SK-N-SH (cell line): ENCODE results near the gene CHST11. TPM values are rescaled to one million over a fixed set of nuclear protein-coding genes. Genes with fewer than 3 reads are reported as not detected.

Source experiments
- CTCF ChIA-PET: fragments of 300-600, 350-600 bp; formaldehyde crosslinking; extraction: SDS; loops from one replicate; lab custom pipeline; 2021; lab: Yijun Ruan, JAX
- POLR2A ChIA-PET: fragments of 350-600 bp; sonication (Branson Sonifier 250); formaldehyde crosslinking; extraction: SDS; loops from one replicate; lab custom pipeline; 2020; ENCODE audit warnings: antibody characterized with exemption, inconsistent platforms; lab: Yijun Ruan, JAX
- DNase-seq: peaks from one replicate; pipeline ENCODE4 v3.0.0; 2012
- H2AFZ ChIP-seq: fragments of 200-600 bp; sonication (generic); 2 replicates; pipeline ENCODE4 v1.8.1; 2016; ENCODE audit warnings: antibody characterized with exemption, mild to moderate bottlenecking, low read depth
- H3F3A ChIP-seq: fragments of 200-600 bp; sonication (generic); replicated peaks from 2 replicates; pipeline ENCODE3; 2016; ENCODE audit warnings: antibody characterized with exemption, mild to moderate bottlenecking; ENCODE audit not compliant: insufficient read depth
- H3K27ac ChIP-seq, 2 experiments: fragments of 200-500 bp in 1 of 2; fragments of 200-600 bp in 1 of 2; sonication (Bioruptor generic) in 1 of 2; sonication (generic), shearing (Covaris generic) in 1 of 2; 2 replicates each; pipeline versions ENCODE4 v1.5.1 to v1.6.1; 2014 to 2016; ENCODE audit warnings: low read depth in 2 of 2, inconsistent platforms in 1 of 2, low read length in 1 of 2, mild to moderate bottlenecking in 1 of 2, mixed read lengths in 1 of 2
- H3K27me3 ChIP-seq: fragments of 200-600 bp; sonication (generic), shearing (Covaris generic); 2 replicates; pipeline ENCODE4 v1.6.1; 2016; ENCODE audit warnings: mixed run types; ENCODE audit not compliant: insufficient read depth
- H3K36me3 ChIP-seq, 2 experiments: fragments of 200-500 bp in 1 of 2; fragments of 200-600 bp in 1 of 2; sonication (Bioruptor generic) in 1 of 2; sonication (generic) in 1 of 2; replicated peaks in 1 of 2; 2 replicates each; pipeline versions ENCODE3 to v1.5.1; 2014 to 2016; ENCODE audit warnings: low read length in 1 of 2, mild to moderate bottlenecking in 1 of 2; ENCODE audit not compliant: insufficient read depth in 2 of 2, control insufficient read depth in 1 of 2
- H3K4me1 ChIP-seq, 2 experiments: fragments of 200-500 bp in 1 of 2; fragments of 200-600 bp in 1 of 2; sonication (Bioruptor generic) in 1 of 2; sonication (generic), shearing (Covaris generic) in 1 of 2; 2 replicates each; pipeline versions ENCODE4 v1.5.1 to v1.6.1; 2014 to 2016; ENCODE audit warnings: low read depth in 1 of 2, low read length in 1 of 2, mixed run types in 1 of 2; ENCODE audit not compliant: insufficient read depth in 2 of 2, control insufficient read depth in 1 of 2
- H3K4me2 ChIP-seq: fragments of 200-600 bp; sonication (generic), shearing (Covaris generic); 2 replicates; pipeline ENCODE4 v1.6.1; 2017; ENCODE audit warnings: mixed run types
- H3K4me3 ChIP-seq, 2 experiments: fragments of 200-500 bp in 1 of 2; fragments of 200-600 bp in 1 of 2; sonication (Bioruptor generic) in 1 of 2; sonication (generic), shearing (Covaris generic) in 1 of 2; 2 replicates each; pipeline versions ENCODE4 v1.5.1 to v1.8.1; 2014 to 2016; ENCODE audit warnings: low read depth in 2 of 2, inconsistent platforms in 1 of 2, low read length in 1 of 2, mild to moderate bottlenecking in 1 of 2, mixed read lengths in 1 of 2, moderate library complexity in 1 of 2
- H3K79me2 ChIP-seq: fragments of 200-600 bp; sonication (generic); 2 replicates; pipeline ENCODE4 v1.8.1; 2017; ENCODE audit warnings: mild to moderate bottlenecking; ENCODE audit not compliant: insufficient read depth
- H3K9ac ChIP-seq: fragments of 200-600 bp; sonication (generic); 2 replicates; pipeline ENCODE4 v1.6.1; 2017; ENCODE audit warnings: mixed run types
- H3K9me2 ChIP-seq: fragments of 200-600 bp; sonication (generic); 2 replicates; pipeline ENCODE4 v1.6.1; 2017; ENCODE audit warnings: mixed run types
- H3K9me3 ChIP-seq: fragments of 200-600 bp; sonication (generic); 2 replicates; pipeline ENCODE4 v1.6.1; 2017; ENCODE audit warnings: mixed run types, mild to moderate bottlenecking, moderate library complexity
- H4K20me1 ChIP-seq: fragments of 200-600 bp; sonication (generic); 2 replicates; pipeline ENCODE4 v1.6.1; 2017; ENCODE audit warnings: mild to moderate bottlenecking, mixed run types; ENCODE audit not compliant: insufficient read depth
- ELF1 ChIP-seq: IDR thresholded peaks from 2 replicates; pipeline ENCODE4 v1.4.0; 2012
- EP300 ChIP-seq, 2 experiments: IDR thresholded peaks; 2 replicates each; pipeline versions ENCODE4 v1.4.0 to v1.6.1; 2012; ENCODE audit warnings: borderline replicate concordance in 1 of 2, low read depth in 1 of 2, low read length in 1 of 2
- EZH2phosphoT487 ChIP-seq: fragments of 200-600 bp; sonication (generic); IDR thresholded peaks from 2 replicates; pipeline ENCODE4 v1.6.1; 2017; ENCODE audit warnings: low read depth, mixed run types, mild to moderate bottlenecking, antibody characterized with exemption, moderate library complexity, borderline replicate concordance
- FOXM1 ChIP-seq: IDR thresholded peaks from 2 replicates; pipeline ENCODE4 v1.4.0; 2012; ENCODE audit warnings: low read depth, mild to moderate bottlenecking
- GABPA ChIP-seq: IDR thresholded peaks from 2 replicates; pipeline ENCODE4 v1.4.0; 2012; ENCODE audit warnings: low read depth, mild to moderate bottlenecking
- JUND ChIP-seq: IDR thresholded peaks from 2 replicates; pipeline ENCODE4 v1.4.0; 2012
- MAX ChIP-seq: IDR thresholded peaks from 2 replicates; pipeline ENCODE4 v1.4.0; 2012; ENCODE audit warnings: low read depth
- MEF2A ChIP-seq: IDR thresholded peaks from 2 replicates; pipeline ENCODE4 v1.4.0; 2012; ENCODE audit warnings: low read depth, borderline replicate concordance
- PBX3 ChIP-seq: IDR thresholded peaks from 2 replicates; pipeline ENCODE4; 2012
- POLR2AphosphoS5 ChIP-seq: IDR thresholded peaks from 2 replicates; pipeline ENCODE4 v1.6.1; 2012; ENCODE audit warnings: low read depth, low read length
- RAD21 ChIP-seq: IDR thresholded peaks from 2 replicates; pipeline ENCODE4 v1.6.1; 2012; ENCODE audit warnings: mild to moderate bottlenecking, low read length
- RCOR1 ChIP-seq: fragments of 150-350 bp; IDR thresholded peaks from 2 replicates; pipeline ENCODE4 v1.6.1; 2017; ENCODE audit warnings: antibody characterized with exemption, low read length
- REST ChIP-seq: IDR thresholded peaks from 2 replicates; pipeline ENCODE4 v1.6.1; 2012; ENCODE audit warnings: mild to moderate bottlenecking, low read depth, low read length, moderate library complexity
- RFX5 ChIP-seq: IDR thresholded peaks from 2 replicates; pipeline ENCODE4 v1.6.1; 2012; ENCODE audit warnings: mild to moderate bottlenecking, improper control_type of control experiment, low read length
- RXRA ChIP-seq: IDR thresholded peaks from 2 replicates; pipeline ENCODE4 v1.4.0; 2012; ENCODE audit warnings: low read depth, mild to moderate bottlenecking, borderline replicate concordance
- USF1 ChIP-seq: IDR thresholded peaks from 2 replicates; pipeline ENCODE4 v1.4.0; 2012; ENCODE audit warnings: low read depth, borderline replicate concordance
- YY1 ChIP-seq: IDR thresholded peaks from 2 replicates; pipeline ENCODE4 v1.4.0; 2012; ENCODE audit warnings: low read depth, mild to moderate bottlenecking
- ZBTB33 ChIP-seq: IDR thresholded peaks from 2 replicates; pipeline ENCODE4 v1.4.0; 2012; ENCODE audit warnings: low read depth, borderline replicate concordance
- WGBS: methylation state at CpG from one replicate; pipeline ENCODE4 v1.1.6; 2017; ENCODE audit warnings: low lambda C conversion rate; 5-methylcytosine and 5-hydroxymethylcytosine counted together
- polyA plus RNA-seq, 3 experiments: library from polyadenylated mRNA; depleted of rRNA; stranded (reverse); fragments of >200 nt; gene quantifications; 2 replicates each; pipeline ENCODE4 v1.2.3, GENCODE V29; 2012
- TF ChIP-seq, protein P1 (sequence below): fragments of 150-350 bp; IDR thresholded peaks from 2 replicates; pipeline ENCODE4 v1.6.1; 2017; ENCODE audit warnings: antibody characterized with exemption, low read length, low read depth, borderline replicate concordance

The CHST11 gene
- polyA plus RNA-seq, 1 of the 3 experiments (the other 2 are of a cell fraction), result 18.6 TPM

DNA sequence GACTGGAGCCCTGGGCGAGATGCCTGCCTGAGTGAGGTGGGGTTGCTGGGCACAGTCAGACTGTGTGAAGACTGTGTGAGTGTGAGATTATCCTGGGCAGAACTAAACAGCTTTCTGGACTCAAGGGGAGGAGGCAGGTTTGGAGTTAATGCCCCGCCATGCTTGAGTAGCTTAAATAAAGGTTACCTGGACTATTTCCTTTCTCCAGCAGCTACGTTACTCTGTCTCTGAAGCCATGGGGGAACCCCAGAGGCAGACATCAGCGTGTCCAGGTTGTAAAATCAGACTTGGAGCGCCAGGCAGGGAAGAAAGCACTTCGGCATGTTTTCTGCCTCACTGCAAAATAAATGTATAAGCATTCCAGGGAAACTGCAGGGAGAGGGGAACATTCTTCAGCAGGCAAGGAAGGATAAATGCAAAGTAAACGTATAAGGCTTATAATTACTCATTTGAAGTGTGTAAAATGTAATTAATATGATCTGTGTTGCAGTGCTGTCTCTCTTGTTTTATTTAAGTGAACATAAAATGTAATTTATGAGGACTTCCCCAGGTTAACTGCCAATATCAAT, 129.7 kb downstream of the CHST11 start:
- 78% methylated on average over 7 of the region's 7 CpGs for WGBS
- Histone ChIP-seq H3F3A (peaks cover 9% of the 10 kb centered on the region), H3K9me3 (no peaks in the 10 kb centered on the region)

More for the DNA sequence above, 129.7 kb downstream of the CHST11 start:
- Histone ChIP-seq H3K4me2 (no peak overlapping the region), H3K27me3 (no peaks in the 10 kb centered on the region), H3K9me2 (no peaks in the 10 kb centered on the region), H4K20me1 (no peaks in the 10 kb centered on the region), H3K27ac (no peak overlapping the region), H2AFZ (no peak overlapping the region; the same call in 1 of the 2 replicates), H3K79me2 (no peaks in the 10 kb centered on the region), H3K4me1 (peaks cover 0 to 2% of the 10 kb centered on the region in 2 experiments; a peak in 2 of 4 replicates), H3K36me3 (no peaks in the 10 kb centered on the region), H3K4me3 (no peak overlapping the region), H3K9ac (no peak overlapping the region)
- CTCF ChIA-PET, result no interaction called here
- no peak for TF ChIP-seq ZBTB33
- TF ChIP-seq POLR2AphosphoS5, result no peak
- TF ChIP-seq REST, result no peak
- TF ChIP-seq ELF1, result no peak
- no peak for TF ChIP-seq RFX5
- TF ChIP-seq USF1, result no peak
- TF ChIP-seq MEF2A, result no peak
- TF ChIP-seq FOXM1, result no peak
- no peak for TF ChIP-seq PBX3
- TF ChIP-seq RAD21, result no peak
- no peak for TF ChIP-seq GABPA
- TF ChIP-seq YY1, result no peak
- no peak for TF ChIP-seq RCOR1
- TF ChIP-seq MAX, result no peak
- TF ChIP-seq, protein P1, sequence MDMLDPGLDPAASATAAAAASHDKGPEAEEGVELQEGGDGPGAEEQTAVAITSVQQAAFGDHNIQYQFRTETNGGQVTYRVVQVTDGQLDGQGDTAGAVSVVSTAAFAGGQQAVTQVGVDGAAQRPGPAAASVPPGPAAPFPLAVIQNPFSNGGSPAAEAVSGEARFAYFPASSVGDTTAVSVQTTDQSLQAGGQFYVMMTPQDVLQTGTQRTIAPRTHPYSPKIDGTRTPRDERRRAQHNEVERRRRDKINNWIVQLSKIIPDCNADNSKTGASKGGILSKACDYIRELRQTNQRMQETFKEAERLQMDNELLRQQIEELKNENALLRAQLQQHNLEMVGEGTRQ, result no peak
- TF ChIP-seq JUND, result no peak
- TF ChIP-seq RXRA, result no peak
- no peak for TF ChIP-seq EZH2phosphoT487
- no peak for TF ChIP-seq EP300 (IDR thresholded peaks at IDR 0.05; ENCODE audit: borderline replicate concordance in 1 of 2, low read depth in 1 of 2, low read length in 1 of 2)
- POLR2A ChIA-PET, result no interaction called here
- no peak for DNase-seq
